Tibial nerve (tissue), 4 donors: ENCODE measurements around the gene C17orf78. TPM values are rescaled to one million over a fixed set of nuclear protein-coding genes. Genes with fewer than 3 reads are reported as not detected.

ENCODE experiments used
- DNase-seq, 2 donors: peaks; one replicate each; pipeline ENCODE4 v3.0.0-alpha.2; 2019; ENCODE audit warnings: low spot score in 2 of 2
- H3K27ac ChIP-seq, 4 donors: fragments of 200-600 bp; sonication (generic) in 3 of 4; one replicate each; pipeline ENCODE4 v1.5.1; 2017 to 2019; ENCODE audit warnings: mild to moderate bottlenecking in 1 of 4
- H3K27me3 ChIP-seq, 2 donors: fragments of 200-600 bp; sonication (generic) in 1 of 2; one replicate each; pipeline versions ENCODE4 v1.5.1 to v1.6.0; 2017 to 2019
- H3K36me3 ChIP-seq, 3 donors: fragments of 200-600 bp; sonication (generic); one replicate each; pipeline ENCODE4 v1.5.1; 2018 to 2019
- H3K4me1 ChIP-seq, 4 donors: fragments of 200-600 bp; sonication (generic) in 3 of 4; one replicate each; pipeline ENCODE4 v1.5.1; 2017 to 2019
- H3K4me3 ChIP-seq, 4 donors: fragments of 200-600 bp; sonication (generic) in 3 of 4; one replicate each; pipeline ENCODE4 v1.5.1; 2017 to 2019; ENCODE audit warnings: mild to moderate bottlenecking in 1 of 4, moderate library complexity in 1 of 4
- H3K9me3 ChIP-seq, 4 donors: fragments of 200-600 bp; sonication (generic) in 3 of 4; one replicate each; pipeline ENCODE4 v1.5.1; 2017 to 2019
- CTCF ChIP-seq, 5 experiments: fragments of 200-600 bp in 3 of 5; fragments of 450-650 bp in 2 of 5; sonication (generic) in 3 of 5; IDR thresholded peaks; one replicate each; pipeline ENCODE4 v1.5.1; 2016 to 2019; ENCODE audit warnings: antibody characterized with exemption in 5 of 5, mild to moderate bottlenecking in 3 of 5, moderate library complexity in 2 of 5
- EP300 ChIP-seq, 2 donors: sonication (generic); formaldehyde crosslinking; IDR thresholded peaks; one replicate each; pipeline ENCODE4 v1.6.1; 2017; ENCODE audit warnings: antibody characterized with exemption in 2 of 2, mild to moderate bottlenecking in 1 of 2
- POLR2A ChIP-seq, 2 donors: fragments of 450-650 bp; IDR thresholded peaks; one replicate each; pipeline ENCODE4 v1.6.1; 2017; ENCODE audit warnings: antibody characterized with exemption in 2 of 2, mild to moderate bottlenecking in 2 of 2, moderate library complexity in 2 of 2
- WGBS, 2 donors: methylation state at CpG; one replicate each; pipeline ENCODE4 v1.1.5; 2018; 5-methylcytosine and 5-hydroxymethylcytosine counted together
- total RNA-seq, 4 donors: library from RNA; depleted of rRNA; stranded (reverse); fragments of >200 nt; gene quantifications; one replicate each; pipeline ENCODE4 v1.1.0, GENCODE V29; 2016

C17orf78 gene
- total RNA-seq, result not detected

GRCh38 chr17:37375706-37376105 lies at the start of gene C17orf78:
Gene C17orf78 (plus strand): TSS chr17:37375985. CDS start chr17:37376093, 108 bp downstream.
- TF ChIP-seq EP300 (IDR thresholded peaks at IDR 0.05) (no peak), CTCF (IDR thresholded peaks at IDR 0.05) (no peak), POLR2A (IDR thresholded peaks at IDR 0.05) (no peak)
- 83 to 95% methylated on average over 7 of the region's 7 CpGs for WGBS, 2 donors

GRCh38 chr17:37327341-37328090 lies 48.3 kb upstream of the C17orf78 start:
- Histone ChIP-seq H3K9me3 (no peaks in the 10 kb centered on the region), H3K4me3 (no peak overlapping the region), H3K27ac (no peak overlapping the region), H3K36me3 (peaks cover 0 to 49% (median 0%) of the 10 kb centered on the region in 3 donors), H3K27me3 (no peaks in the 10 kb centered on the region), H3K4me1 (no peaks in the 10 kb centered on the region)
- 66 to 74% methylated on average over 5 of the region's 5 CpGs for WGBS, 2 donors
- DNase-seq, result no peak
- no peak for TF ChIP-seq POLR2A (IDR thresholded peaks at IDR 0.05)
- no peak for TF ChIP-seq EP300 (IDR thresholded peaks at IDR 0.05)
- TF ChIP-seq CTCF (IDR thresholded peaks at IDR 0.05), result no peak

More at GRCh38 chr17:37375706-37376105, at the start of gene C17orf78:
- no peak for DNase-seq
- Histone ChIP-seq H3K27me3 (no peaks in the 10 kb centered on the region), H3K36me3 (no peaks in the 10 kb centered on the region), H3K4me1 (no peaks in the 10 kb centered on the region), H3K4me3 (no peak within 1 kb of the TSS), H3K9me3 (no peaks in the 10 kb centered on the region), H3K27ac (no peak within 1 kb of the TSS)

- Histone ChIP-seq H3K27ac (no peak overlapping the region), H3K36me3 (peaks cover 0 to 3% (median 0%) of the 10 kb centered on the region in 3 donors), H3K4me1 (no peaks in the 10 kb centered on the region), H3K4me3 (no peak overlapping the region), H3K9me3 (no peaks in the 10 kb centered on the region), H3K27me3 (no peaks in the 10 kb centered on the region)
- WGBS, 2 donors, result 80% methylated on average over 3 of the region's 3 CpGs
- no peak for TF ChIP-seq EP300 (IDR thresholded peaks at IDR 0.05)
- DNase-seq, result no peak
Measured at GRCh38 chr17:37338847-37339246, 36.9 kb upstream of the C17orf78 start.

GRCh38 chr17:37339321-37339720 lies 36.5 kb upstream of the C17orf78 start:
- 41 to 60% methylated on average over 3 of the region's 3 CpGs for WGBS, 2 donors
- no peak for DNase-seq
- no peaks in the 10 kb centered on the region for H3K27me3 ChIP-seq
- peaks cover 0 to 3% (median 0%) of the 10 kb centered on the region in 3 donors for H3K36me3 ChIP-seq
- no peaks in the 10 kb centered on the region for H3K9me3 ChIP-seq
- no peak overlapping the region for H3K27ac ChIP-seq
- H3K4me3 ChIP-seq, result no peak overlapping the region
- no peak for TF ChIP-seq EP300 (IDR thresholded peaks at IDR 0.05)
- no peak for TF ChIP-seq POLR2A (IDR thresholded peaks at IDR 0.05)
- no peak for TF ChIP-seq CTCF (IDR thresholded peaks at IDR 0.05)
- H3K4me1 ChIP-seq, result no peaks in the 10 kb centered on the region

- Histone ChIP-seq H3K4me3 (no peak overlapping the region), H3K36me3 (peaks cover 0 to 9% (median 0%) of the 10 kb centered on the region in 3 donors), H3K4me1 (no peaks in the 10 kb centered on the region), H3K9me3 (no peaks in the 10 kb centered on the region), H3K27ac (no peak overlapping the region), H3K27me3 (no peaks in the 10 kb centered on the region)
- DNase-seq, result no peak
- WGBS, 2 donors, result 79 to 85% methylated on average over 2 of the region's 2 CpGs
- no peak for TF ChIP-seq CTCF (IDR thresholded peaks at IDR 0.05)
- TF ChIP-seq EP300 (IDR thresholded peaks at IDR 0.05), result no peak
- TF ChIP-seq POLR2A (IDR thresholded peaks at IDR 0.05), result no peak
Measured at GRCh38 chr17:37340804-37341203, 35.0 kb upstream of the C17orf78 start.
